Vagina (tissue), 2 donors: Measurements from ENCODE around the gene CADPS2.

Source experiments
- POLR2A ChIP-seq, 2 donors: fragments of 450-650 bp; IDR thresholded peaks; one replicate each; pipeline ENCODE4 v1.6.1; 2017; ENCODE audit warnings: antibody characterized with exemption in 2 of 2, mild to moderate bottlenecking in 2 of 2, moderate library complexity in 2 of 2
- TF ChIP-seq, protein P1 (sequence below), 3 experiments: fragments of 450-650 bp in 2 of 3; fragments of 200-600 bp in 1 of 3; sonication (generic) in 1 of 3; IDR thresholded peaks; one replicate each; pipeline ENCODE4 v1.5.1; 2017 to 2019; ENCODE audit warnings: antibody characterized with exemption in 3 of 3, mild to moderate bottlenecking in 2 of 3, moderate library complexity in 2 of 3

- TF ChIP-seq, protein P1, sequence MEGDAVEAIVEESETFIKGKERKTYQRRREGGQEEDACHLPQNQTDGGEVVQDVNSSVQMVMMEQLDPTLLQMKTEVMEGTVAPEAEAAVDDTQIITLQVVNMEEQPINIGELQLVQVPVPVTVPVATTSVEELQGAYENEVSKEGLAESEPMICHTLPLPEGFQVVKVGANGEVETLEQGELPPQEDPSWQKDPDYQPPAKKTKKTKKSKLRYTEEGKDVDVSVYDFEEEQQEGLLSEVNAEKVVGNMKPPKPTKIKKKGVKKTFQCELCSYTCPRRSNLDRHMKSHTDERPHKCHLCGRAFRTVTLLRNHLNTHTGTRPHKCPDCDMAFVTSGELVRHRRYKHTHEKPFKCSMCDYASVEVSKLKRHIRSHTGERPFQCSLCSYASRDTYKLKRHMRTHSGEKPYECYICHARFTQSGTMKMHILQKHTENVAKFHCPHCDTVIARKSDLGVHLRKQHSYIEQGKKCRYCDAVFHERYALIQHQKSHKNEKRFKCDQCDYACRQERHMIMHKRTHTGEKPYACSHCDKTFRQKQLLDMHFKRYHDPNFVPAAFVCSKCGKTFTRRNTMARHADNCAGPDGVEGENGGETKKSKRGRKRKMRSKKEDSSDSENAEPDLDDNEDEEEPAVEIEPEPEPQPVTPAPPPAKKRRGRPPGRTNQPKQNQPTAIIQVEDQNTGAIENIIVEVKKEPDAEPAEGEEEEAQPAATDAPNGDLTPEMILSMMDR (IDR thresholded peaks at IDR 0.05), result no peak
- no peak for TF ChIP-seq POLR2A (IDR thresholded peaks at IDR 0.05)
Observed at GRCh38 chr7:122764902-122765301, 121.4 kb downstream of the CADPS2 start.
